ENCODE data around the gene AIFM2.

DNA sequence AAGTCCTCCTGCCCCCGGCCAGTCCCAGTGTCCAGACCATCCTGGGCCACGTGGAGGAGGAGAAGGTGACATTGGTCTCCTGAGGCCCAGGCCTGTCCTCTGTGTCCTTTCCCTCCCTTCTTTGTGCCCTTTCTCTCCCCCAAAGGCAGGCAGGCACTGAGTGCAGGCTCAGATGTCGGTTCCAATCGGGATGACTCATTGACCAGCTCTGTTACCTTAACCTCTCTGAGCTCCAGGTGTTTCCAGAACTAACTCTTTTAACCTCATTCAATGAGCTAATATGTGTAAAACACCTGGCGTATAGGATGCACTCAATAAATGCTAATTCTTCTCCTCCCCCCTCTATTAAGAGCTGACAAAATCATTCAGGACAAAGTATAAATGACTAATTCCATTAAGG is 54.3 kb downstream of the AIFM2 start:
- TF ChIP-seq, protein P1, sequence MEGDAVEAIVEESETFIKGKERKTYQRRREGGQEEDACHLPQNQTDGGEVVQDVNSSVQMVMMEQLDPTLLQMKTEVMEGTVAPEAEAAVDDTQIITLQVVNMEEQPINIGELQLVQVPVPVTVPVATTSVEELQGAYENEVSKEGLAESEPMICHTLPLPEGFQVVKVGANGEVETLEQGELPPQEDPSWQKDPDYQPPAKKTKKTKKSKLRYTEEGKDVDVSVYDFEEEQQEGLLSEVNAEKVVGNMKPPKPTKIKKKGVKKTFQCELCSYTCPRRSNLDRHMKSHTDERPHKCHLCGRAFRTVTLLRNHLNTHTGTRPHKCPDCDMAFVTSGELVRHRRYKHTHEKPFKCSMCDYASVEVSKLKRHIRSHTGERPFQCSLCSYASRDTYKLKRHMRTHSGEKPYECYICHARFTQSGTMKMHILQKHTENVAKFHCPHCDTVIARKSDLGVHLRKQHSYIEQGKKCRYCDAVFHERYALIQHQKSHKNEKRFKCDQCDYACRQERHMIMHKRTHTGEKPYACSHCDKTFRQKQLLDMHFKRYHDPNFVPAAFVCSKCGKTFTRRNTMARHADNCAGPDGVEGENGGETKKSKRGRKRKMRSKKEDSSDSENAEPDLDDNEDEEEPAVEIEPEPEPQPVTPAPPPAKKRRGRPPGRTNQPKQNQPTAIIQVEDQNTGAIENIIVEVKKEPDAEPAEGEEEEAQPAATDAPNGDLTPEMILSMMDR (IDR thresholded peaks at IDR 0.05): no peak
- no peak for TF ChIP-seq POLR2A (IDR thresholded peaks at IDR 0.05)

Data from Peyer's patch (tissue), 4 donors.